ENCODE measurements around the gene PIN1.

The PIN1 gene

GRCh38 chr19:9858766-9859165 lies 23.6 kb downstream of the PIN1 start:
- TF ChIP-seq, protein P1, sequence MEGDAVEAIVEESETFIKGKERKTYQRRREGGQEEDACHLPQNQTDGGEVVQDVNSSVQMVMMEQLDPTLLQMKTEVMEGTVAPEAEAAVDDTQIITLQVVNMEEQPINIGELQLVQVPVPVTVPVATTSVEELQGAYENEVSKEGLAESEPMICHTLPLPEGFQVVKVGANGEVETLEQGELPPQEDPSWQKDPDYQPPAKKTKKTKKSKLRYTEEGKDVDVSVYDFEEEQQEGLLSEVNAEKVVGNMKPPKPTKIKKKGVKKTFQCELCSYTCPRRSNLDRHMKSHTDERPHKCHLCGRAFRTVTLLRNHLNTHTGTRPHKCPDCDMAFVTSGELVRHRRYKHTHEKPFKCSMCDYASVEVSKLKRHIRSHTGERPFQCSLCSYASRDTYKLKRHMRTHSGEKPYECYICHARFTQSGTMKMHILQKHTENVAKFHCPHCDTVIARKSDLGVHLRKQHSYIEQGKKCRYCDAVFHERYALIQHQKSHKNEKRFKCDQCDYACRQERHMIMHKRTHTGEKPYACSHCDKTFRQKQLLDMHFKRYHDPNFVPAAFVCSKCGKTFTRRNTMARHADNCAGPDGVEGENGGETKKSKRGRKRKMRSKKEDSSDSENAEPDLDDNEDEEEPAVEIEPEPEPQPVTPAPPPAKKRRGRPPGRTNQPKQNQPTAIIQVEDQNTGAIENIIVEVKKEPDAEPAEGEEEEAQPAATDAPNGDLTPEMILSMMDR (IDR thresholded peaks at IDR 0.05; ENCODE audit: insufficient read depth, low read length, missing control alignments), result no peak
- ChIA-PET CTCF (interaction anchor here (3.2 kb wide), 1 partner anchor 12 kb away, joined by 23 read pairs; no protein-coding TSS in a partner anchor), POLR2A (no interaction called here)
- DNase-seq (ENCODE audit: low read depth, low spot score), result no peak
- no peak overlapping the region for H3K4me3 ChIP-seq (ENCODE audit: low read depth, low read length)

GRCh38 chr19:9860407-9860806 lies 25.3 kb downstream of the PIN1 start:
- TF ChIP-seq, protein P1 (IDR thresholded peaks at IDR 0.05; ENCODE audit: insufficient read depth, low read length, missing control alignments), result no peak
- ChIA-PET CTCF (no interaction called here), POLR2A (no interaction called here)
- no peak for DNase-seq (ENCODE audit: low read depth, low spot score)
- H3K4me3 ChIP-seq (ENCODE audit: low read depth, low read length), result no peak overlapping the region

DNA sequence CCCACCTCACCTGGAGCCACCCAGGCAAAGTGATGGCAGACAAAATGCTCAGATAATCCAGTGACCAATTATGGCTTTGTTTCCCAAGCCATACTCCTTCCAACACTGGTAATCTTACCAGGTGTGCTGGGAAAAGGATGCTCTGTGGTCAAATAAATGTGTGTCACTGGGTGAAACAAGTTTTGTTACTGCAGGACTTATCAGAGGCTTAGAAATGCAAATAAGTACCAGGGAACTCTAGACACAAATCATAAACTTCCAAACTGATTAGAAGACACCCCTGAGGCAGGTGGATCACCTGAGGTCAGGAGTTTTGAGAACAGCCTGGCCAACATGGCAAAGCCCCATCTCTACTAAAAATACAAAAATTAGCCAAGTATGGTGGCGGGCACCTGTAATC lies 26.4 kb downstream of the PIN1 start:
- ChIA-PET CTCF (interaction anchor here (0.8 to 1.2 kb wide), 2 partner anchors 10 to 21 kb away, joined by 3 read pairs; no protein-coding TSS in a partner anchor), POLR2A (no interaction called here)
- TF ChIP-seq, protein P1 (IDR thresholded peaks at IDR 0.05; ENCODE audit: insufficient read depth, low read length, missing control alignments), result no peak
- no peak overlapping the region for H3K4me3 ChIP-seq (ENCODE audit: low read depth, low read length)
- DNase-seq (ENCODE audit: low read depth, low spot score), result no peak

- no peak overlapping the region for H3K4me3 ChIP-seq (ENCODE audit: low read depth, low read length)
- DNase-seq (ENCODE audit: low read depth, low spot score), result no peak
- TF ChIP-seq, protein P1 (IDR thresholded peaks at IDR 0.05; ENCODE audit: insufficient read depth, low read length, missing control alignments), result no peak
- ChIA-PET POLR2A (no interaction called here), CTCF (no interaction called here)
These were observed 27.8 kb downstream of the PIN1 start for GRCh38 chr19:9862938-9863337.

DNA sequence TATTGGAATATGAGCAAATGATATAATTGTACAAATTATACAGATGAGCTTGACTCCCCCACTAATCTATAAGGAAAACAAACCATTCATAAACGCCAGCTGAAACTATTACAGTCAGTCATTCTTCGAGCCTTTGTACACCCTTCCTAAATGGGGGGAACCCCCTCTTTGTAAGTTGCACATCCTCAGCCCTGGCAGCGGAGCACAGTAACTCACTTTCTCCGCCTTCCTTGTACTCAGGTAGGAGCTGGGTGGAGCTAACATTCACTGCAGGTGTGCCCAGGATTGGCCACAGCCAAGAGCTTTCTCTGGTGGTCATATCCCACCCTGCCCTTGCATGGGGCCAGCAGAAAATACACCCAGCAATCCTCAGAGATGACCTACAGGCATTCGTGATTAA lies 28.6 kb downstream of the PIN1 start:
- TF ChIP-seq, protein P1 (IDR thresholded peaks at IDR 0.05; ENCODE audit: insufficient read depth, low read length, missing control alignments), result no peak

DNA sequence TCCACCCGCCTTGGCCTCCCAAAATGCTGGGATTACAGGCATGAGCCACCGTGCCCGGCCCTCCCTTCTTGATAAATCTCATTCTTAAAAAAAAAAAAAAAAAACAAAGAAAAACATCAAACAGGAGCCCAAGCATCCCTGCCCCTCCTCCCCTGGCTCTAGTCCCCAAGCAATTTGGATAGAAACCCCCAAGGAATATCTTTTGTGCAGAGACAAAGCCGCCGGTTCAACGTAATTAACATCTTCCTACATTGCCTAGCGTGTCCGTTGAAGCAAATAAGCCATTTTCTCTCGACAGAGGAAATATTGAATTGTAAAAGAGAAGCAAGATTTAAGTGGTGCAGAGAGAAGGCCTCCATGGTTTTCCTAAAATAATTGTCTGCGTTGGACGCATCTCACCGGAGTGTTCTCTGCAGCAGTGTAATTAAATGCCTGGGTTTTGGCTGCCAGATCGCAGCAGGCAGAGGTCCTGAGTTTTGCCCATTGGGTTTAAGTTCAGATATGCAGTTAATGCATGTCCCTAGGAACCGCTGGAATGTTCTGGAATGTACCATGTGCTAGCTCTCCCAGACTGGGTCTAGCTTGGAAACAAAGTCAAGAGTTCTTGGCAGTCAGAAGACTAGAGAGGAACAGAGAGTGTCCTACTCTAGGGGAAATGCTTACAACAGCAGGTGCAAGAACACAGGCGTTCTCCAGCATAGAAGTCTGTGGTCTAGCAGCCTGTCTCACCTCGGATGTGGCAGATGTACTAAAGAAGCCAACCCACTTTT lies 30.8 kb downstream of the PIN1 start:
- ChIA-PET CTCF (no interaction called here), POLR2A (no interaction called here)
- TF ChIP-seq, protein P1 (IDR thresholded peaks at IDR 0.05; ENCODE audit: insufficient read depth, low read length, missing control alignments), result no peak
- no peak overlapping the region for H3K4me3 ChIP-seq (ENCODE audit: low read depth, low read length)
- no peak for DNase-seq (ENCODE audit: low read depth, low spot score)

More for the DNA sequence above, 28.6 kb downstream of the PIN1 start:
- ChIA-PET CTCF (interaction anchor here (1.0 kb wide), 1 partner anchor 16 kb away, joined by 4 read pairs; no protein-coding TSS in a partner anchor), POLR2A (no interaction called here)
- H3K4me3 ChIP-seq (ENCODE audit: low read depth, low read length), result no peak overlapping the region
- DNase-seq (ENCODE audit: low read depth, low spot score), result no peak

Measured in AG04449 (cell line).